Measurements from ENCODE around the gene RHOB. TPM values are rescaled to one million over a fixed set of nuclear protein-coding genes. Genes with fewer than 3 reads are reported as not detected.
A peak's percentile ranks its signal among the peaks of the same experiment; 100 is the strongest.

RHOB gene
- total and polyA plus RNA-seq, 7 donors: 111 to 669 (median 194) TPM

GRCh38 chr2:20430035-20430434 is 16.8 kb upstream of the RHOB start:
- peak overlapping the region; percentile 31 for H3K27ac ChIP-seq
- 30 to 38% (median 34%) methylated on average over 4 of the region's 4 CpGs for WGBS, 3 donors
- H3K4me3 ChIP-seq: no peak overlapping the region
- peaks cover 22% of the 10 kb centered on the region for H3K4me1 ChIP-seq
- intact Hi-C loops (cut with DNase I): loop anchor here in 1 of 2 donors (10.0 kb wide), 1 partner anchor 535 kb away; no protein-coding TSS in a partner anchor
- no peaks in the 10 kb centered on the region for H3K9me3 ChIP-seq
- no peak for DNase-seq
- no peaks in the 10 kb centered on the region for H3K27me3 ChIP-seq (ENCODE audit: insufficient read depth in 3 of 3, low read length in 2 of 3)
- no peaks in the 10 kb centered on the region for H3K36me3 ChIP-seq (ENCODE audit: insufficient read depth in 1 of 2, low read depth in 1 of 2)
- ATAC-seq: peak in 2 of 4 donors; percentile 4 to 15
- TF ChIP-seq CTCF (IDR thresholded peaks at IDR 0.05): no peak

- H3K9me3 ChIP-seq: no peaks in the 10 kb centered on the region
- no peaks in the 10 kb centered on the region for H3K36me3 ChIP-seq (ENCODE audit: insufficient read depth in 1 of 2, low read depth in 1 of 2)
- TF ChIP-seq CTCF (IDR thresholded peaks at IDR 0.05): no peak
- no peak for DNase-seq
- ATAC-seq: peak in 2 of 4 donors; percentile 21 to 29
- no peaks in the 10 kb centered on the region for H3K27me3 ChIP-seq (ENCODE audit: insufficient read depth in 3 of 3, low read length in 2 of 3)
- peaks cover 22% of the 10 kb centered on the region for H3K4me1 ChIP-seq
- 88 to 89% (median 88%) methylated on average over 7 of the region's 7 CpGs for WGBS, 3 donors
- H3K4me3 ChIP-seq: no peak overlapping the region
- intact Hi-C loops (cut with DNase I): loop anchor here in 1 of 2 donors (10.0 kb wide), 1 partner anchor 534 kb away; no protein-coding TSS in a partner anchor
- H3K27ac ChIP-seq: no peak overlapping the region
These were observed 16.2 kb upstream of the RHOB start for GRCh38 chr2:20430461-20431300.

GRCh38 chr2:20431301-20431698 is 15.6 kb upstream of the RHOB start:
- Histone ChIP-seq H3K27me3 (ENCODE audit: insufficient read depth in 3 of 3, low read length in 2 of 3) (no peaks in the 10 kb centered on the region), H3K4me3 (no peak overlapping the region), H3K27ac (no peak overlapping the region), H3K36me3 (ENCODE audit: insufficient read depth in 1 of 2, low read depth in 1 of 2) (no peaks in the 10 kb centered on the region), H3K4me1 (peaks cover 22% of the 10 kb centered on the region), H3K9me3 (no peaks in the 10 kb centered on the region)
- ATAC-seq (no peak), DNase-seq (no peak)
- 94 to 96% (median 95%) methylated on average over 3 of the region's 3 CpGs for WGBS, 3 donors
- TF ChIP-seq CTCF (IDR thresholded peaks at IDR 0.05): no peak
- intact Hi-C loops (cut with DNase I): loop anchor here in 1 of 2 donors (10.0 kb wide), 1 partner anchor 534 kb away; no protein-coding TSS in a partner anchor

GRCh38 chr2:20431772-20432171 is 15.1 kb upstream of the RHOB start:
- intact Hi-C loops (cut with DNase I): loop anchor here in 1 of 2 donors (10.0 kb wide), 1 partner anchor 533 kb away; no protein-coding TSS in a partner anchor
- no peaks in the 10 kb centered on the region for H3K36me3 ChIP-seq (ENCODE audit: insufficient read depth in 1 of 2, low read depth in 1 of 2)
- no peak for DNase-seq
- no peaks in the 10 kb centered on the region for H3K9me3 ChIP-seq
- no peak overlapping the region for H3K27ac ChIP-seq
- H3K4me3 ChIP-seq: no peak overlapping the region
- no peak for ATAC-seq
- no peaks in the 10 kb centered on the region for H3K27me3 ChIP-seq (ENCODE audit: insufficient read depth in 3 of 3, low read length in 2 of 3)
- H3K4me1 ChIP-seq: peaks cover 22% of the 10 kb centered on the region
- no peak for TF ChIP-seq CTCF (IDR thresholded peaks at IDR 0.05)
- WGBS, 3 donors: 61 to 85% (median 75%) methylated on average over 5 of the region's 5 CpGs

All from psoas muscle (tissue), 8 donors.